HG02870 (cell line): ENCODE data around the gene TMCC1.
A peak's percentile ranks its signal among the peaks of the same experiment; 100 is the strongest.

Experiments
- ATAC-seq: cut with Tn5 transposase; IDR thresholded peaks from one replicate; pipeline ENCODE4 v1.9.1; 2021; ENCODE audit warnings: mild to moderate bottlenecking, moderate library complexity; ENCODE audit not compliant: unreplicated experiment

Gene TMCC1

DNA sequence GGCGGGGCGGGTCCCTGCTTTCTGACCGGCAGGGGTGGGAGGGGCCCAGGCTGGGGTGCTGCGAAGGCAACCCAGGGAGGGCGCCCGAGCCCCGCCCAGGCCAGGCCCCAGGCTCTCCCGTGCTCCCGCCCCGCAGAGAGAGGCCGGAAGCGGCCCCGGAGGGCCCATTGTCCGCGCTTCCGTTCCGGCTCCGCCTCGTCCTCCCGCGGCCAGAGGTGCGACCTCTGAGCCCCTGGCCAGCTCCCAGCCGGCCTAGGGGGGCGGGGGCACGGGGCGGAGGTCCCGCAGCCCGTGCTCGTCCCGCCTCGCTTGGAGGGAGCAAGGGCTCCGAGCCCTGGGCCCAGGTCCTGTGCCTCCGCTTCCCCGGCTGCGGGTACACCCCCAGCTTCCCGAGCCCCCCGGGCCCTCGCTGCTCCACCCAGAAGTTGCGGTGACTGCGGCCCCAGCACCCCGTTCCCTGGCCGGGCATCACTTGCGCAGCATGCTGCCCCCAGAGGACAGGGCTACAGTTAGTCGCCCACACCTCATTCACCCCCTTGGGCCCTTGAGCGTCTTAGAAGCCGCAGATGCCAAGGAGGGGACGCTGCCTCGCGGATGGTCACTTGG lies 266.7 kb downstream of the TMCC1 start:
- peak; percentile 90 for ATAC-seq

DNA sequence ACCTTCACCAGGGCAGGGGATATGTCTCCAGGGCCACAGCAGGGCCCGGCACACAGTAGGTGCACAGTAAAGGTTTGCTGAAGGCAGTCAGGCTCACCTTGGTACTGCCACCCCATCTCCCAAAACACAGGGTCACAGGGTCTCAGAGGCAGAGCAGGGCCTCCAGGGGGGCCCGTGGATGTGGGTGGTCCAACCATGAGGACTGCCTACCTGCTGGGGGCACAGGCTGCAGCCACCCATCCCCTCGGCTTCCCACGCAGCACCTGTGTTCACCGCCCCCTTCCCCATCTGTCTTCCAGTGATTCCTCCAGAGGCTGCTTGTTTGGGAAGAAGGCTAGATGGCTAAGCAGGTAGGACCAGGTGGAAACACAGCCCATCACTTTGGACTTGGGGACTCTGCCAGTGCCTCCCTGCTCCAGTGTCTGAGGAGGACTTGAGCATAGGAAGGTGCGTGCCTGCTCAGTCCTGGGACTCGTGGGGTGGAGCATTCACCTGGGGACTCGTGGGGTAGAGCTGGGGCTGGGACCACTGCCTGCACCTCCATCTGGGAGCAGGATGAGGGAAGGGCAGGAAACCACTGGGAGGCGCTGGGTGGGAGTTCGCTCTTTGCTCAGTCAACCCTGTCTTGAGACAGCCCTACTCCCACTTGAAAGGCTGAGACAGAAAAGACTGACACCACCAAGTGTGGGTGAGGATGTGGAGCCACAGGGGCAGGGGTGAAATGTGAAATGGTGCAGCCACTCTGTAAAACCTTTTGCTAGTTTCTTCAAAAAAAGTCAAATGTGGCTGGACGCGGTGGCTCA lies 268.2 kb downstream of the TMCC1 start:
- no peak for ATAC-seq

DNA sequence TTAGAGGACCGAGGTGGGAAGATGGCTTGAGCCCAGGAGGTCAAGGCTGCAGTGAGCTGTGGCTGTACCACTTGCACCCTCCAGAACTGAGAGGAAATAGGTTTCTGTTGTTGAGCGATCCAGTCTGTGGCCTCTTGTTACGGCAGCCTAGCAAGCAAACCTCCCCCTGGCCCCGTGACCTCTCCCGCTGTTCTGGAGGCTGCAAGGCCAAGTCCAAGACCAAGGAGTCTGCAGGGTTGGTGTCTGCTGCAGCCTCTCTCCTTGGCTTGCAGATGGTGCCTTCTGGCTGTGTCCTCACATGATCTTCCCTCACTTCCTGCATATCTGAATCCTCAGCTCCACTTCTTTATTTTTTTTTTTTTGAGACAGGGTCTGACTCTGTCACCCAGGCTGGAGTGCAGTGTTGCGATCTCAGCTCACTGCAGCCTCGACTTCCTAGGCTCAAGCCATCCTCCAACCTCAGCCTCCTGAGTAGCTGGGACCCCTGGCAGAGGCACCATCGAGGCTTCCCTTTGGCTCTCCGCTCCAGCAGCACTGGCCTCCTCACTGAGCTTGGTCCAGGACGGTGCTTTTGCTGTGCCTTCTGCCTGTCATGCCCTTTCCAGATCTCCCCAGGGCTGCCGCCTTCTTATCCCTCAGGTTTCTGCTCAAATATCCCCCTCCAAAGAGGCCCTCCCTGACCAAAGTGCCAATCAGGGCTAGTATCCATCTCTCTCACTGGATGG lies 269.0 kb downstream of the TMCC1 start:
- no peak for ATAC-seq

DNA sequence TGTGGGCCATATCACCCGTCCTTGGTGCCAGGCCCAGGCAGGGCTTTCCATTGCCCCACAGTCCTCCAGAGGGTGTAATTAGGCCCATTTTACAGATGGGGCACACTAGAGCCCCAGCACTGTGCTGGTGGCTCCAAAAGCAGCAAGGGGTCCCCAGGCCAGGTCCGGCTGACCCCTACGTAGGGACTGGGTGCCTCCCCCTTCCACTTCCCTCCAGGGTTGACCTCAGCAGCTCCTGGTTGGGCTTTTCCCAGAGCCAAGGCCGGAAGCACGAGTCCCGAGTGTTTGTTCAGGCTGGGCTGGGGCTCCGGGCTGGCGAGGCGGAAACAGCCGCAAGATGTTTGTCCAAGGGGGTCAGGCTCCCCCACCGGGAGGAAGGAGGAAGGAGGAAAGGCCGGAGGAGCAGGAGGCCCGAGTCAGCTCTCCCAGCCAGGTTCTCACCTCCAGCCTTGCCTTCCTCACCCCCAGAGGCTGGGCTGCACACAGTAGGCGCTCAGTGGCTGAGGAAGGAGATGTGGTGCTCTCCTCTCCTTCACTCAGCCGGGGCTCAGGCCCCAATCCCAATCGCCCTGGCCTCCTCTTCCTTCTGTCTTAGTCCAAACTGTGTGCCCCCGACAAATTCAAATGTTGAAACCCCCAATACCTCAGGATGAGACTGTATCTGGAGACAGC lies 269.9 kb downstream of the TMCC1 start:
- no peak for ATAC-seq

DNA sequence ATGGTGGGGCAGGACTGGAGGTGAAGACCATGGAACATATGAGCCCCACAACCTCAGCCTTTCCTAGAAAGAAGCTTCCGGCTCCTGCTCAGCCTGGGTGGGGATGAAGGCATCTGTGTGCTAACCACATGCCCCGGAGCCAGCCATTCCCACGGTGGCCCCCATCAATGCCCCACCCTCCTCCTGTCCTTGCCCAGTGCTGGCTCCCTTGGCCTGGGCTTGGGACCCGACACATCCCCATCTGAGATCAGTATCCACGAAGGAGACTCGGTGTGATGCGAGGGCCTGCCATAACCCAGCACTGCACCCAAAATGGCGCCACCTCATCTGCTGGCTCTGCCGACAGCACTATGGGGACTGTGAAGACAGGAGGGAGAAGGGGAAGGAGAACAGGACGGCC lies 270.6 kb downstream of the TMCC1 start:
- no peak for ATAC-seq

DNA sequence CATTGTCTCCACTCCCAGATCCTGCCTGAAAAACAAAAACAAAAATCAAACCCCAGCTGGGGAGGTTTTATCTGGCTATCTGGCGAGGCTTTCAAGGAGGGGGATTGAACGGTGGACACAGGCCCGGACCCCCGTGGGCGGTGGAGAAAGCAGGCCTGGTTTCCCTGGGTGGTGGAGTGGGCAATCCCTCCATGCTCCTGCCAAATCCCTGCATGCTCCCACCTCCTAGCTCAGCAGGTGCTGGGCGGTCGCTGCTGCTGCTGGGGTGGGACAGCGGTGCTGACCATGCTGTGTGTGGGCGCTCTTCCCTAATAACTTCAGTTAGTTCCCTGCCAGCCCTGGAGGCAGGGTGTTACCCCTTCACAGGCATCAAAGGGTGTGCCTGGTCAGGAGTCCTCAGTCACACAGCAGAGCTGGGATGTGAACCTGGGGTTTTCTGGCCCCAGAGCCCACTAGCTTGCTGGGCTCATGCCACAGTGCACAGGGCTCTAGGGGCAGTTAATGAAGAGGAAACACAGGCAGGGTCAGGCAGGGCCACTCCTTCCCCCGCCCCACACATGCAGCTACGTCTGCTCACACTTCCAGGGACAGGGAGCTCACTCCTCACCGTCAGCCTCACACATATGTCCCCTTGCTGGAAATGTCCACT lies 271.2 kb downstream of the TMCC1 start:
- ATAC-seq = no peak

DNA sequence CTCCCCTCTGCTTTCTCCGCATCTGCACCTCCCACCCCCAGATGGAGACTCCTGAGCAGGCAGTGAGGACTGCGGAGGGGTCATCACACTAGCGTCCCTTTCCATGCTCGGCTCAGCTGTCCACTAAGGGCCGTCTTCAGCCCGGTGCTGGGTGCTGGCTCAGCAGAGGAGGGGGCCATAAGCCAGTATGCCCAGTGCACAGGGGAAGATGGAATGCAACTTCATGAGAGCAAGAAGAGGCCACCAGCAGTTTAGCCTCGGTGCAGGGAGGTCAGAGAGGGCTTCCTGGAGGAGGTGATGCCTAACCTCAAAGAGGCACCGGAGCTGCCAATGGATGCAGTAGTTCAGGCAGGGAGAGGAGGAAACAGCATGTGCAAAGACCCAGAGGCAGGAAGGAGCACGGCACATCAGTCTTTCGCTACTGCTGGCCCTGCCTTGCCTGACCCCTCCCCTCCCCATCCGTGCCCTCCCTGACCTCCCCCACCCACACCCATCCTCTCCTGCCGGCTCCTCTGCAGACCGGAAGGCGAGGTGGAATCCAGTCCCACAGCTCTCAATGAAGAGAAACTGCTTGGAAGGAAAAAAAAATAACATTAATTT lies 271.8 kb downstream of the TMCC1 start:
- ATAC-seq = no peak

DNA sequence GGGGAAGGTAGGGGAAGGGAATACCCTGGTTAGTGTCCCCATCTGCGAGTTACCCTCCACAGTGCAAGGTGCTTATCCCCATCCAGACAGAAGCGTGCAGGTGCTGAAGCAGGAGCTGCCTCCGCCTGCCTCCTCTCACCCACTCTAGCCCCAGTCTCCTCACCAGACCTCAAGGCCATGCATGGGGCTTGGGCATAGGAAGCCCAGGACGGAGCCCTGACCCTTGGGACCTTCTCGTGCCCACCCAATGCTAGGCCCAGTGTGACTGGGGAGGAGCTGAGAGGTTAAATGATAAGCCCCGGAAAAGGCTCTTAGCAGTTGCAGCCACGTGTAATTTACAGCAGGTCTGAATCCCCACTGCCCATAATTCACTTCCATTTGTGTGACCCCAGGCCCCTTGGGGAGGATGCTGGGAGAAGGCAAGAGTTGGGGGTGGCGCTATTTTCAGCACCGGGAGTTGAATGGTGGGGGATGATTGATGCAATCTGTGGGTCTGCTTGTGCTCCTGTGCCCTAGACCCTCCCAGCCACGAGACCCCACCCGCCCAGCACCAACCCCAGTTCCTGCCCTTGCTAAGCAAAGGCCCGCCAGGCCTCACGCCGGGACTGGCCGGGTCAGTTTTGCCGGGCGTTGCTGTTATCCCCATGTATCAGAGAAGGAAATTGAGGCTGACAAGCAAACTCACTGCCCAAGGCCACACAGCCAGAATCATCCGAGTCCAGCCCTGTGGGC lies 272.5 kb downstream of the TMCC1 start:
- ATAC-seq = no peak

DNA sequence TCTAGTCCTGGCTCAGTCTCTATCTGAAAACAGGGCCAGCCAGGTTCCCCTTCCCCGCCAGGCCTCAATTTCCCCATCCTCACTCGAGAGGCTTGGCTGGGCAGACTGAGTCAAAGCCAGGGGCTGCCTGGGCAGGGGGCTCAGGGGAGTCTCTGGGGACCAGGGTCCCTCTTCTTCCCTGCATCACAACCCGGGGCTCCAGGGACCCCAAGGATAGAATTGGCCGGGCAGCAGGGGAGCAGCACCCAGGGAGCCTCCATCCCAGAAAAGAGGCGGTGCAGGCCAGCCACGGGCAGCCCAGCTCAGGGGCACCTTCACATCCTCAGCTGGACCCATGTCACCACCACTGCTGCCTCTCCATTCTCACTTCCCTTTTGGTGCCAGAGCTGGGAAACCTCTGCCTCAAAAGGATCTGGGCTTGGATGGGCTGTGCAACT lies 273.8 kb downstream of the TMCC1 start:
- no peak for ATAC-seq

DNA sequence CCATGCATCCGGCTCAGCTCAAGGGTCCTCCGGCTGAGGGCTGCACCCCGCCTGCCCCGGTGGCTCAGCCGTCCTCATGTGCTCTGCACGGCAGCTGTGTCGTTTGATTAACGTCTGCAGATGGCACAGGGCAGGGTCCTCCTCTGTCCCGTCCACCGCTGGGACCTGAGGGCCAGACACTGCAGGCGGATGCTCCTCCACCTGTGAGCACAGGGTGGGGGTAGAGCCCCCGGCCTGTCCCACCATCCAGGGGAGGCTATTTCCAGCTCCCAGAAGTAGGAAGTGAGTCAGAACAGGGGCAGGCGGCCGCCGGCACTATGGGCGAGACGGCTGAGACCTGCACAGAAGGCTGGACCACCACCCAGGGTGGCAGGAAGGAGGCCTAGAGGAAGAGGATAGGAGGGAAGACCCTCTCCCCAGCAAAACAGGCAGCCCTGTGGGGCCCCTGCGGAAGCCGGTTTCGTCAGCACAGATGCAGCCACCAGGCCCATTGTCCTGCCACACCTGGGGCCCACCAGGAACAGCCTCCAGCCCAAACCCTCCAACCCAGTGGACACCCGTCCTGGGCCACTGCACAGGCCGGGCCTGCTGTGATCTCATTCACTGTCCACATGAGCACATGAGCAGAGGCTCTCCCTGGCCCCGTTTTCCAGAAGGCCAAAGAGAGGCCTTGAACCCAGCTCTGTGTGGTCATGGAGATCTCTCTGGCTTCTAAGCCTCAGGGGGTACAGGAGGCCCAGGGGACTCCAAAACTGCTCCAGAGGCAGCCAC lies 274.4 kb downstream of the TMCC1 start:
- no peak for ATAC-seq

DNA sequence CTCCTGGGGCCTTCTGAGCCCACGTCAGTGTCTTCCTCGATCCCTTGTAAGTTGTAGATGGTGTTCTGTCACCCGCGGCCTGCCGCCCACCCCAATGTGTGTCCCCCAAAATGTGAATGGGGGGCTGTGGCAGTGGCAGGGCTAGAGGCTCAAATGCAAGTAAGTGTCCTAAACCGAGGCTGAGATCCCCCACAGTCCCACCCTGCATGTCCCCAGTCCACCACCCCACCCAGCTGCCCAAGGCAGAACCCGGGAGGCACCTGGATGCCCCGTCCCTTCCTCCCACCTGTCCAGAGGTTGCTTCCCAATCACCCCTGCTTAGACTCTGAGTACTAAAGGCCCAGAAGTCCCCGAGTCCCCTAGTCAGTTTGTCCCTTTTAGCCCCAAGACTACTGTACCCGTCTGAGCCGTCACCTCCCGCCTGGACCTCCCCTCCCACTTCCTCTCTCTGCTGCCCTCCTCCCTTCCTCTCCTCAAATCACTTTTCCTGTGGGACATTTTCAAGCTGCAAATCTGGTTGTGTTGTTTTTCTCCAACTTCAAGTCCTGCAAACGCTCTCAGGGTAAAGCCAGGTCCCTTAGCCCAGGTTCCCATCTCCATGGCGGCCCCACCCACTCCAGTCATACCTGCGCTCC lies 275.2 kb downstream of the TMCC1 start:
- no peak for ATAC-seq

DNA sequence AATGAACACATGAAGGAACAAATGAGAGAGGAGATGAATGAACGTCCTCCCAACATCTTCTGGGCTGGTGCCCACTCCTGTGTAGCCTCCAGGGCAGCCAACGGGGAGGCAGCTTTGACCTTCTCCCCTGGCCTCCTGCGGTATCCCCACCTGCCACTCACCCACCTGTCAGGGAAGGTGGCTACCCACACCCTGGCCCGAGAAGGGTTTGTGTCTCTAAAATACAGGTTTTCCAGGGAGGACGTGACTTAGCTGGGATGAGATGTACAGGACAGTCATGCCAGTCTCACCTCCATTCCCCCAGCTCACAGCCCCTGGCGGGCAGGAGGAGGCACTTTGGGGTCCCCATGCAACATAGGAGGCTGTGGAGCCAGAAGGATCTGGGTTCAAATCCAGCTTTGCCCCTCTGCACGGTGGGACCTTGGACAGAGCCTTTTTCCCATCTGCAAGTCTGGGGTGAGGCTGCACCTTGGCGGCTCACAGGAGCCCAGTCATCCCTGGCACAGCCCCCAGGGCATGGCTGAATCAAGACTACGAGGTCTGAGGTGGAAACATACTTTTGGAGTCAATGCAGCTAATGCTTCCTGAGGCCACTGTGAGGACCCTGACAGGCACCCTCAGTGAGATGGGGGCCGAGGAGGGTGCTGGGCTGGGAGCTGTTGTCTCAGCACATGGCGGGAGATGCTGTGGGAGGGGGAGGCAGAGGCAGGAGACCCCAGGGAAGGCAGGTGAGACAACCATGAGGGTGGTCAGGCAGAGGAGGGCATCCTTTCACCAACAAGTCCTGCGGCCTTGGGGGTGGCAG lies 275.9 kb downstream of the TMCC1 start:
- no peak for ATAC-seq

DNA sequence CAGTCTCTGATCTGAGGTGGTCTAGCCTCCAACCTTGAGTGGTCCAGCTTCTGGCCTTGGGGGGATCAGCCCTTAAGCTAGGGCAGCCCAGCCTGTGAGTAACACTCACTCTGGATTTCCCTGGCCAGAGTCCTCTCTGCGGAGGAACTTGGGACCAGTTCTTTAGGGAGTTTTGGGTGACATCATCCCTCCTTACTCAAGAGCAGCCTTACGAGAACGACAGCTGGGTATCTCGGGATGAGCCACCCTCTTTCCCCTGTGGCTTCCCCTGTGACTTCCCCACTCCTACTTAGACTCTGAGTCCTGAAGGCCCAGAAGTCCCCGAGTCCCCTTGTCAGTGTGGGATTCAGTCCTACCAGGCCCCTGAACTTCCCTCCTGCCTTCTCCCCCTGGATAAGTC lies 276.8 kb downstream of the TMCC1 start:
- ATAC-seq = no peak

DNA sequence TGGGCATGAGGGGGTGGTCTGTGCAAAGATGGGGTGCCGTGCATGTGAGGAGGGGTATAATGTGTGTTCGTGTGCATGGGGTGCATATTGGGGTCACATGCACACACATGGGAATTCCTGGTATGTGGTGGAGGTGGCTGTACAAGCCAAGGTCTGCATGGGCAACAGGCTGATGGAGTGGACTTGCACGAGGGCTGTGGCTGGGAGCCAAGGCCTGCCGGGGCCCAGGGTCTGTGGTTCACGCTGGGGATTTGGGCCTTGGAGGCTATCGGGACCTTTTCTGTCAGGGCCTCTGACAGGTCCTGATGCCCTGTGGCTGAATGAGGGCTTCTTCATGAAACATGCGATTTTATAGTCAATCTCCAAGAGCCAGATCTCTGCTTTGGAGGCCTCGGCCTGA lies 277.2 kb downstream of the TMCC1 start:
- no peak for ATAC-seq

DNA sequence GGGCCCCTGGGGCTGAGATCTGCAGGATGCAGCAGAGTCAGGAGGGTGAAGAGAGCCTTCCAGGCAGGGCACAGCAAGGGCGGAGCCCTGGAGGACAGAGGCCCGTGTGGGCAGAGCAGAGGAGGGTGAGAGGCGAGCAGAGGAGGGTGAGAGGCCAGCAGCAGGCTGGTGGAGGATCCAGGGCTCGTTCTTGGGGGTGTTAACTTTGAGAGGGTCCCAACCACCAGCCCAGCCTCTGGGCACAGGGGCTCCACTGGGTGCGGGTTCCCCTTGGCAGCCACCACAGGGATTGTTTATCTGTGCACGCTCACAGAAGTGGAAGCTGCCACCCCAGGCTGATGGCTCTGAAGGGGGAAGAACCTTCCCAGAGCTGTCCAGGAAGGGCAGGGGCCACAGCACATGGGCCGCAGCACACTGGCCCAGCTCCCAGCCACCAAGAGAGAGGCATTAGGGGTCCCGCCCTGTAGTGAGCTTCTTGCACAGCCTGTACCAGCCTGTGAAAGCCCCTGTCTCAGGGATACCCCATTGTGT lies 277.7 kb downstream of the TMCC1 start:
- ATAC-seq = no peak

DNA sequence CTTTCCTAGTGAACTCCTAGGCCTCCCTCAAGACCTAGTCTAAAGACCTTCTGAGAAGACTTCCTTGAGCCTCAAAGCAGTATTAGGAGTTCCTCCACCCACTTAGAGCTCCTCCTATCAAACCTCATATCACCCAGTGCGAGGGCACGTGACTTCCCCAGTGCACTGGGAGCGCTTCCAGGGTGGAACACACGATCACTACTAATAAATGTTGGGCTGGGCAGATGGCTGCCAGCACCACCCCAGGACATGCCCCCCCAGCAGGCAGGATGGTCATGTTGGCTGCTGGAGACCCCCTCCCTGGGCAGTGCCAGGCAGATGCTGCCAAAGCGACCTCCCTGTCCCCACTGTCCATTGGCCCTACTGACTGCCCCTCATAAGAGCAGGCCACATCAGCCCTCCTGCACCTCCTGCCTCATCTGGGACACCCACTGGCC lies 278.6 kb downstream of the TMCC1 start:
- ATAC-seq = no peak

DNA sequence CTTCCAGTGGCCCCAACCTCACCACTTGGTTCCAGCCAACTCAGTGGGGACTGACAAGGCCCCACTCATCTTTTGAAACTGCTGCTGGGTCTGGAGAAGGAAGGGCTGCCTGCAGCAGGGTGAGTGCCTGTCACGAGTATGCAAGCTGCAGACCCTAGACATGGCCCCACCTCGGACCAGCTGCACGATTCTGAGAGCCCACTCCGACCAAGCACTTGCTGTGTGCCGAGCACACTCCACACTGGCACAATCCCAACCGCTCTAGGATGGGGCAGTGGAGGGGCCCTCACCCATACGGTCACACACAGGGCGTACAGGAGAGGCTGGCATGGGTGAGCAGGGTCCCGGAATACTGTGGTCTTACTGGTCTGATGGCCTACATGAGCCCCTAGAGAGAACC lies 279.1 kb downstream of the TMCC1 start:
- ATAC-seq = no peak

DNA sequence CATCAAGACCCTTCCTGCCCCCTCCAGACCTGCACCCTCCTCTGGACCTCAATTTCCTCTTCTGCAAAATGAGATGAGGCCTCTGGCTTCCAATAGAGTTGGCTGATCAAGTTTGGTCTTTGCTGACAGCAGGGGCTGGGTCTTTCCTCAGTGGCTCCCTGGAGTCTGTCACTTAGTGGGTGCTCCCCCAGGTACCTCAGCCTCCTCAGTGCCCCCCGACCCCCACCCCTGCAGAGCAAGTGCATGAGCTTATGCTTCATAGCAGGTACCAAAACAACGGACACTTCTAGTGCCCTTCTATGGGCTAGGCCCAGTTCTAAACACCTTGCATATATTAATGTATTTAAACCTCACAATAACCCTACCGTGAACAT lies 280.2 kb downstream of the TMCC1 start:
- no peak for ATAC-seq
